NCI-H2081 treated with DMSO at 0.1 percent for 48 hours (cell line): ENCODE data around the gene CCDC86.

Source experiments
- DNase-seq: peaks from one replicate; lab custom pipeline; 2025; lab: John Stamatoyannopoulos, UW

Gene CCDC86

GRCh38 chr11:60868682-60869450 lies 27.0 kb downstream of the CCDC86 start:
- DNase-seq: no peak

- no peak for DNase-seq
These were observed 27.5 kb downstream of the CCDC86 start for GRCh38 chr11:60869451-60869825.

GRCh38 chr11:60870276-60870675 lies 28.4 kb downstream of the CCDC86 start:
- no peak for DNase-seq

GRCh38 chr11:60870733-60871377 lies 28.9 kb downstream of the CCDC86 start:
- no peak for DNase-seq

- no peak for DNase-seq
These were observed 29.6 kb downstream of the CCDC86 start for GRCh38 chr11:60871378-60872061.

GRCh38 chr11:60872124-60872960 lies 30.4 kb downstream of the CCDC86 start:
- DNase-seq: no peak

GRCh38 chr11:60872961-60873524 lies 31.1 kb downstream of the CCDC86 start:
- DNase-seq: no peak

- DNase-seq: no peak
These were observed 31.6 kb downstream of the CCDC86 start for GRCh38 chr11:60873533-60873932.

GRCh38 chr11:60874421-60875365 lies 32.8 kb downstream of the CCDC86 start:
- no peak for DNase-seq

- DNase-seq: no peak
These were observed 33.7 kb downstream of the CCDC86 start for GRCh38 chr11:60875366-60876167.

- no peak for DNase-seq
These were observed 34.2 kb downstream of the CCDC86 start for GRCh38 chr11:60876168-60876485.

GRCh38 chr11:60878245-60879101 lies 36.6 kb downstream of the CCDC86 start:
- no peak for DNase-seq

GRCh38 chr11:60879104-60879503 lies 37.2 kb downstream of the CCDC86 start:
- DNase-seq: no peak

- DNase-seq: no peak
These were observed 38.2 kb downstream of the CCDC86 start for GRCh38 chr11:60879971-60880588.

- no peak for DNase-seq
These were observed 38.9 kb downstream of the CCDC86 start for GRCh38 chr11:60880643-60881282.

- peak; percentile 60 for DNase-seq
These were observed 45.6 kb downstream of the CCDC86 start for GRCh38 chr11:60887556-60887955.

- DNase-seq: no peak
These were observed 48.0 kb downstream of the CCDC86 start for GRCh38 chr11:60889869-60890311.

GRCh38 chr11:60890696-60891095 lies 48.8 kb downstream of the CCDC86 start:
- DNase-seq: no peak
